ENCODE data around the gene KIAA1328.

DNA sequence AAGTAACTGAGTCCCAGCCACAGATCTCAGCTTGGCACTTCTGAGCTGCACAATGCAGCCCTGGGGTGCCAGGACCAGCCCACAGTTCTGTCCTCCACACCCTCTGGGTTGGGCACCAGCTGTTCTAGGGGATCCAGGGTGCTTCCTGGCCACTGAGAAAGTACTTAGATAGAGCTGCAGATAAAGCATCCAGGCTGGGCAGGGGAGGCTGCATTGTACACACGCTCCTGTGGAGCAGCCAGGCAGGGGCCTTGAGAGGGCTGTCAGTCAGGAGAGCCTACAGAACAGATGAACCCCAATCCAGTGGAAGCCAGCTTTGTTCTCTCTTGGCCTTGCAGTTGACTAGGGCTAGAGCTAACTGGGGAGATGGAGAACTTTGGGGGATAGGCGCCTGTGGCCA, 104.6 kb downstream of the KIAA1328 start:
- TF ChIP-seq POLR2A (IDR thresholded peaks at IDR 0.05): no peak
- TF ChIP-seq, protein P1, sequence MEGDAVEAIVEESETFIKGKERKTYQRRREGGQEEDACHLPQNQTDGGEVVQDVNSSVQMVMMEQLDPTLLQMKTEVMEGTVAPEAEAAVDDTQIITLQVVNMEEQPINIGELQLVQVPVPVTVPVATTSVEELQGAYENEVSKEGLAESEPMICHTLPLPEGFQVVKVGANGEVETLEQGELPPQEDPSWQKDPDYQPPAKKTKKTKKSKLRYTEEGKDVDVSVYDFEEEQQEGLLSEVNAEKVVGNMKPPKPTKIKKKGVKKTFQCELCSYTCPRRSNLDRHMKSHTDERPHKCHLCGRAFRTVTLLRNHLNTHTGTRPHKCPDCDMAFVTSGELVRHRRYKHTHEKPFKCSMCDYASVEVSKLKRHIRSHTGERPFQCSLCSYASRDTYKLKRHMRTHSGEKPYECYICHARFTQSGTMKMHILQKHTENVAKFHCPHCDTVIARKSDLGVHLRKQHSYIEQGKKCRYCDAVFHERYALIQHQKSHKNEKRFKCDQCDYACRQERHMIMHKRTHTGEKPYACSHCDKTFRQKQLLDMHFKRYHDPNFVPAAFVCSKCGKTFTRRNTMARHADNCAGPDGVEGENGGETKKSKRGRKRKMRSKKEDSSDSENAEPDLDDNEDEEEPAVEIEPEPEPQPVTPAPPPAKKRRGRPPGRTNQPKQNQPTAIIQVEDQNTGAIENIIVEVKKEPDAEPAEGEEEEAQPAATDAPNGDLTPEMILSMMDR (IDR thresholded peaks at IDR 0.05): no peak

Data from lower leg skin (tissue), 3 donors.